Measurements from ENCODE around the gene SUPT20HL2. TPM values are rescaled to one million over a fixed set of nuclear protein-coding genes. Genes with fewer than 3 reads are reported as not detected.

Gene SUPT20HL2
- total and polyA plus RNA-seq, 2 experiments from 2014 or later: 0.08 TPM; not detected in 1

DNA sequence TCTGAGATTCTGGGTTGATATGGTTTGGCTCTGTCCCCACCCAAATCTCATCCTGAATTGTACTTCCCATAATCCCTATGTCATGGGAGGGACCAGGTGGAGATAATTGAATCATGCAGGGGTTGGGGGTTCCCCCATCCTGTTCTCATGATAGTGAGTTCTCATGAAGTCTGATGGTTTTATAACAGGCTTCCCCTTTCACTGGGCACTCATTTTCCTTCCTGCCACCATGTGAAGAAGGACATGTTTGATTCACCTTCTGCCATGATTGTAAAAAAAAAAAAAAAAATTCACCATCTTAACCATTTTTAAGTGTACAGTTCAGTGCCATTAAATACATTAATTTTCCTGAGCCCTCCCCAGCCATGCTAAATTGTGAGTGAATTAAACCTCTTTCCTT lies 42.6 kb downstream of the SUPT20HL2 start:
- no peaks in the 10 kb centered on the region for H3K79me2 ChIP-seq (replicated peaks; ENCODE audit: insufficient read depth)
- no peak for ATAC-seq
- H3F3A ChIP-seq (replicated peaks; ENCODE audit: low read depth): no peaks in the 10 kb centered on the region
- H3K9me2 ChIP-seq (ENCODE audit: insufficient read depth): no peaks in the 10 kb centered on the region
- no peak overlapping the region for H3K27ac ChIP-seq (ENCODE audit: low read depth)
- no peak overlapping the region for H3K27ac Mint-ChIP-seq
- H3K4me2 ChIP-seq: no peak overlapping the region
- no peak overlapping the region for H2AFZ ChIP-seq
- no peaks in the 10 kb centered on the region for H3K36me3 ChIP-seq (ENCODE audit: insufficient read depth)
- H3K4me3 Mint-ChIP-seq: no peak overlapping the region
- peaks cover 7% of the 10 kb centered on the region; the same call in 2 of the 3 replicates for H3K4me1 Mint-ChIP-seq
- no peaks in the 10 kb centered on the region for H3K27me3 Mint-ChIP-seq (ENCODE audit: insufficient read depth, low read depth, poor library complexity)
- no peaks in the 10 kb centered on the region for H3K27me3 ChIP-seq (ENCODE audit: insufficient read depth)
- no peaks in the 10 kb centered on the region for H4K20me1 ChIP-seq (replicated peaks; ENCODE audit: insufficient read depth)
- DNase-seq (ENCODE audit: low spot score): no peak
- H3K4me3 ChIP-seq: no peak overlapping the region
- H3K36me3 Mint-ChIP-seq (ENCODE audit: low read depth): no peaks in the 10 kb centered on the region
- H3K4me1 ChIP-seq (ENCODE audit: insufficient read depth): no peaks in the 10 kb centered on the region
- TF ChIP-seq CREB1 (CRISPR knock-in tag; IDR thresholded peaks at IDR 0.05; ENCODE audit: low read depth): no peak
- TF ChIP-seq ZNF114 (CRISPR knock-in tag; IDR thresholded peaks at IDR 0.05): no peak
- no peak for TF ChIP-seq JUNB (IDR thresholded peaks at IDR 0.05; ENCODE audit: unreplicated experiment)
- no peak for TF ChIP-seq STAT1 (IDR thresholded peaks at IDR 0.05; ENCODE audit: unreplicated experiment)
- TF ChIP-seq, protein P1, sequence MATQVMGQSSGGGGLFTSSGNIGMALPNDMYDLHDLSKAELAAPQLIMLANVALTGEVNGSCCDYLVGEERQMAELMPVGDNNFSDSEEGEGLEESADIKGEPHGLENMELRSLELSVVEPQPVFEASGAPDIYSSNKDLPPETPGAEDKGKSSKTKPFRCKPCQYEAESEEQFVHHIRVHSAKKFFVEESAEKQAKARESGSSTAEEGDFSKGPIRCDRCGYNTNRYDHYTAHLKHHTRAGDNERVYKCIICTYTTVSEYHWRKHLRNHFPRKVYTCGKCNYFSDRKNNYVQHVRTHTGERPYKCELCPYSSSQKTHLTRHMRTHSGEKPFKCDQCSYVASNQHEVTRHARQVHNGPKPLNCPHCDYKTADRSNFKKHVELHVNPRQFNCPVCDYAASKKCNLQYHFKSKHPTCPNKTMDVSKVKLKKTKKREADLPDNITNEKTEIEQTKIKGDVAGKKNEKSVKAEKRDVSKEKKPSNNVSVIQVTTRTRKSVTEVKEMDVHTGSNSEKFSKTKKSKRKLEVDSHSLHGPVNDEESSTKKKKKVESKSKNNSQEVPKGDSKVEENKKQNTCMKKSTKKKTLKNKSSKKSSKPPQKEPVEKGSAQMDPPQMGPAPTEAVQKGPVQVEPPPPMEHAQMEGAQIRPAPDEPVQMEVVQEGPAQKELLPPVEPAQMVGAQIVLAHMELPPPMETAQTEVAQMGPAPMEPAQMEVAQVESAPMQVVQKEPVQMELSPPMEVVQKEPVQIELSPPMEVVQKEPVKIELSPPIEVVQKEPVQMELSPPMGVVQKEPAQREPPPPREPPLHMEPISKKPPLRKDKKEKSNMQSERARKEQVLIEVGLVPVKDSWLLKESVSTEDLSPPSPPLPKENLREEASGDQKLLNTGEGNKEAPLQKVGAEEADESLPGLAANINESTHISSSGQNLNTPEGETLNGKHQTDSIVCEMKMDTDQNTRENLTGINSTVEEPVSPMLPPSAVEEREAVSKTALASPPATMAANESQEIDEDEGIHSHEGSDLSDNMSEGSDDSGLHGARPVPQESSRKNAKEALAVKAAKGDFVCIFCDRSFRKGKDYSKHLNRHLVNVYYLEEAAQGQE (IDR thresholded peaks at IDR 0.05; ENCODE audit: unreplicated experiment): no peak
- TF ChIP-seq, protein P2, sequence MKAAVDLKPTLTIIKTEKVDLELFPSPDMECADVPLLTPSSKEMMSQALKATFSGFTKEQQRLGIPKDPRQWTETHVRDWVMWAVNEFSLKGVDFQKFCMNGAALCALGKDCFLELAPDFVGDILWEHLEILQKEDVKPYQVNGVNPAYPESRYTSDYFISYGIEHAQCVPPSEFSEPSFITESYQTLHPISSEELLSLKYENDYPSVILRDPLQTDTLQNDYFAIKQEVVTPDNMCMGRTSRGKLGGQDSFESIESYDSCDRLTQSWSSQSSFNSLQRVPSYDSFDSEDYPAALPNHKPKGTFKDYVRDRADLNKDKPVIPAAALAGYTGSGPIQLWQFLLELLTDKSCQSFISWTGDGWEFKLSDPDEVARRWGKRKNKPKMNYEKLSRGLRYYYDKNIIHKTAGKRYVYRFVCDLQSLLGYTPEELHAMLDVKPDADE (IDR thresholded peaks at IDR 0.05): no peak
- no peak for TF ChIP-seq EZH2 (IDR thresholded peaks at IDR 0.05; ENCODE audit: low read depth, unreplicated experiment)
- TF ChIP-seq, protein P3, sequence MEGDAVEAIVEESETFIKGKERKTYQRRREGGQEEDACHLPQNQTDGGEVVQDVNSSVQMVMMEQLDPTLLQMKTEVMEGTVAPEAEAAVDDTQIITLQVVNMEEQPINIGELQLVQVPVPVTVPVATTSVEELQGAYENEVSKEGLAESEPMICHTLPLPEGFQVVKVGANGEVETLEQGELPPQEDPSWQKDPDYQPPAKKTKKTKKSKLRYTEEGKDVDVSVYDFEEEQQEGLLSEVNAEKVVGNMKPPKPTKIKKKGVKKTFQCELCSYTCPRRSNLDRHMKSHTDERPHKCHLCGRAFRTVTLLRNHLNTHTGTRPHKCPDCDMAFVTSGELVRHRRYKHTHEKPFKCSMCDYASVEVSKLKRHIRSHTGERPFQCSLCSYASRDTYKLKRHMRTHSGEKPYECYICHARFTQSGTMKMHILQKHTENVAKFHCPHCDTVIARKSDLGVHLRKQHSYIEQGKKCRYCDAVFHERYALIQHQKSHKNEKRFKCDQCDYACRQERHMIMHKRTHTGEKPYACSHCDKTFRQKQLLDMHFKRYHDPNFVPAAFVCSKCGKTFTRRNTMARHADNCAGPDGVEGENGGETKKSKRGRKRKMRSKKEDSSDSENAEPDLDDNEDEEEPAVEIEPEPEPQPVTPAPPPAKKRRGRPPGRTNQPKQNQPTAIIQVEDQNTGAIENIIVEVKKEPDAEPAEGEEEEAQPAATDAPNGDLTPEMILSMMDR (conservative IDR thresholded peaks at IDR 0.05; ENCODE audit: low read depth in 2 of 2): no peak
- TF ChIP-seq POLR2AphosphoS5 (IDR thresholded peaks at IDR 0.05; ENCODE audit: low read depth): no peak
- TF ChIP-seq ZNF331 (CRISPR knock-in tag; IDR thresholded peaks at IDR 0.05; ENCODE audit: low read depth): no peak
- no peaks in the 10 kb centered on the region for H3K9me3 Mint-ChIP-seq

GRCh38 chrX:24268786-24269185 lies 45.1 kb downstream of the SUPT20HL2 start:
- Histone ChIP-seq H3K27ac (ENCODE audit: low read depth) (no peak overlapping the region), H3K36me3 (ENCODE audit: insufficient read depth) (no peaks in the 10 kb centered on the region), H3K27me3 (ENCODE audit: insufficient read depth) (no peaks in the 10 kb centered on the region), H4K20me1 (replicated peaks; ENCODE audit: insufficient read depth) (no peaks in the 10 kb centered on the region), H3K4me1 (ENCODE audit: insufficient read depth) (no peaks in the 10 kb centered on the region), H3F3A (replicated peaks; ENCODE audit: low read depth) (no peaks in the 10 kb centered on the region), H2AFZ (no peak overlapping the region), H3K9me2 (ENCODE audit: insufficient read depth) (no peaks in the 10 kb centered on the region), H3K79me2 (replicated peaks; ENCODE audit: insufficient read depth) (no peaks in the 10 kb centered on the region), H3K4me3 (no peak overlapping the region), H3K4me2 (no peak overlapping the region)
- TF ChIP-seq STAT1 (IDR thresholded peaks at IDR 0.05; ENCODE audit: unreplicated experiment): no peak
- Mint-ChIP-seq H3K27ac (no peak overlapping the region), H3K27me3 (ENCODE audit: insufficient read depth, low read depth, poor library complexity) (no peaks in the 10 kb centered on the region), H3K36me3 (ENCODE audit: low read depth) (no peaks in the 10 kb centered on the region), H3K4me1 (peaks cover 7% of the 10 kb centered on the region; the same call in 2 of the 3 replicates), H3K4me3 (no peak overlapping the region), H3K9me3 (no peaks in the 10 kb centered on the region)
- ATAC-seq: no peak
- DNase-seq (ENCODE audit: low spot score): no peak

Data from GM23338 (cell line).